HCT116 (cell line): ENCODE measurements around the gene SYDE2.

Experiments used
- EZH2 ChIP-seq: fragments of 200-600 bp; sonication (generic); IDR thresholded peaks from 2 replicates; pipeline ENCODE4 v1.6.1; 2017; ENCODE audit warnings: antibody characterized with exemption, mixed run types
- FOSL1 ChIP-seq: IDR thresholded peaks from 2 replicates; pipeline ENCODE4 v1.6.1; 2012; ENCODE audit warnings: low read depth
- JUND ChIP-seq: IDR thresholded peaks from 2 replicates; pipeline ENCODE4 v1.6.1; 2012
- POLR2A ChIP-seq: IDR thresholded peaks from 2 replicates; pipeline ENCODE4 v1.7.0; 2011; ENCODE audit warnings: borderline replicate concordance; ENCODE audit not compliant: insufficient read depth, insufficient read length; ENCODE audit errors: extremely low read depth
- POLR2AphosphoS5 ChIP-seq: IDR thresholded peaks from 2 replicates; pipeline ENCODE4 v1.6.1; 2011; ENCODE audit warnings: mild to moderate bottlenecking, low read depth, low read length, moderate library complexity
- RAD21 ChIP-seq: IDR thresholded peaks from 2 replicates; pipeline ENCODE4 v1.6.1; 2012; ENCODE audit warnings: low read depth, mild to moderate bottlenecking
- YY1 ChIP-seq: IDR thresholded peaks from 2 replicates; pipeline ENCODE4 v1.6.1; 2011; ENCODE audit warnings: low read length, low read depth, moderate library complexity, mild to moderate bottlenecking; ENCODE audit not compliant: insufficient replicate concordance; ENCODE audit errors: extremely low read depth
- ZBTB33 ChIP-seq: IDR thresholded peaks from 2 replicates; pipeline ENCODE4 v1.6.1; 2011; ENCODE audit warnings: mild to moderate bottlenecking, low read length, moderate library complexity; ENCODE audit not compliant: insufficient replicate concordance; ENCODE audit errors: extremely low read depth
- ZNF274 ChIP-seq: fragments of 200-500 bp; sonication (Bioruptor generic); IDR thresholded peaks from 2 replicates; pipeline ENCODE4 v1.6.1; 2014; ENCODE audit warnings: mild to moderate bottlenecking, low read depth, low read length, inconsistent platforms
- TF ChIP-seq, protein P1 (sequence below), 3 experiments: fragments of 200-600 bp in 1 of 3; sonication (generic) in 1 of 3; IDR thresholded peaks in 2 of 3; conservative IDR thresholded peaks in 1 of 3; 2 replicates each; pipeline ENCODE4 v1.5.1; 2012 to 2017; ENCODE audit warnings: low read depth in 2 of 3, low read length in 2 of 3, antibody characterized with exemption in 1 of 3, borderline replicate concordance in 1 of 3, control low read depth in 1 of 3, mild to moderate bottlenecking in 1 of 3, mixed read lengths in 1 of 3, mixed run types in 1 of 3, moderate library complexity in 1 of 3; ENCODE audit not compliant: insufficient read depth in 1 of 3
- TF ChIP-seq, protein P2 (sequence below): IDR thresholded peaks from 2 replicates; pipeline ENCODE4 v1.6.1; 2012

GRCh38 chr1:85178396-85178795, 22.4 kb downstream of the SYDE2 start:
- TF ChIP-seq FOSL1 (no peak), RAD21 (no peak), POLR2A (no peak), EZH2 (no peak), YY1 (no peak), ZNF274 (no peak), ZBTB33 (no peak), POLR2AphosphoS5 (no peak), JUND (no peak)
- TF ChIP-seq, protein P1, sequence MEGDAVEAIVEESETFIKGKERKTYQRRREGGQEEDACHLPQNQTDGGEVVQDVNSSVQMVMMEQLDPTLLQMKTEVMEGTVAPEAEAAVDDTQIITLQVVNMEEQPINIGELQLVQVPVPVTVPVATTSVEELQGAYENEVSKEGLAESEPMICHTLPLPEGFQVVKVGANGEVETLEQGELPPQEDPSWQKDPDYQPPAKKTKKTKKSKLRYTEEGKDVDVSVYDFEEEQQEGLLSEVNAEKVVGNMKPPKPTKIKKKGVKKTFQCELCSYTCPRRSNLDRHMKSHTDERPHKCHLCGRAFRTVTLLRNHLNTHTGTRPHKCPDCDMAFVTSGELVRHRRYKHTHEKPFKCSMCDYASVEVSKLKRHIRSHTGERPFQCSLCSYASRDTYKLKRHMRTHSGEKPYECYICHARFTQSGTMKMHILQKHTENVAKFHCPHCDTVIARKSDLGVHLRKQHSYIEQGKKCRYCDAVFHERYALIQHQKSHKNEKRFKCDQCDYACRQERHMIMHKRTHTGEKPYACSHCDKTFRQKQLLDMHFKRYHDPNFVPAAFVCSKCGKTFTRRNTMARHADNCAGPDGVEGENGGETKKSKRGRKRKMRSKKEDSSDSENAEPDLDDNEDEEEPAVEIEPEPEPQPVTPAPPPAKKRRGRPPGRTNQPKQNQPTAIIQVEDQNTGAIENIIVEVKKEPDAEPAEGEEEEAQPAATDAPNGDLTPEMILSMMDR (IDR thresholded peaks at IDR 0.05 in 2 of 3, conservative IDR thresholded peaks at IDR 0.05 in 1 of 3; ENCODE audit: borderline replicate concordance in 1 of 3, insufficient read depth in 1 of 3, low read depth in 2 of 3, low read length in 2 of 3) = no peak
- TF ChIP-seq, protein P2, sequence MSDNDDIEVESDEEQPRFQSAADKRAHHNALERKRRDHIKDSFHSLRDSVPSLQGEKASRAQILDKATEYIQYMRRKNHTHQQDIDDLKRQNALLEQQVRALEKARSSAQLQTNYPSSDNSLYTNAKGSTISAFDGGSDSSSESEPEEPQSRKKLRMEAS = no peak
